HG03095 (cell line): ENCODE data around the gene KIF13A.
"Not testable (repeated sequence)": the region's sequence is repeated elsewhere in the genome, so short reads cannot be mapped to it uniquely, and the experiment has no call there.

Experiments used
- ATAC-seq: cut with Tn5 transposase; IDR thresholded peaks from one replicate; pipeline ENCODE4 v1.9.1; 2021; ENCODE audit warnings: moderate library complexity; ENCODE audit not compliant: unreplicated experiment

Gene KIF13A

GRCh38 chr6:17935188-17936149 lies 52.0 kb downstream of the KIF13A start:
- no peak for ATAC-seq

- no peak for ATAC-seq
Measured at GRCh38 chr6:17933716-17934115, 53.7 kb downstream of the KIF13A start.

GRCh38 chr6:17932330-17932852 lies 55.0 kb downstream of the KIF13A start:
- ATAC-seq, result no peak

- no peak for ATAC-seq
Measured at GRCh38 chr6:17931227-17931626, 56.2 kb downstream of the KIF13A start.

GRCh38 chr6:17930321-17930993 lies 57.0 kb downstream of the KIF13A start:
- ATAC-seq, result no peak

GRCh38 chr6:17928514-17929430 lies 58.7 kb downstream of the KIF13A start:
- no peak for ATAC-seq

GRCh38 chr6:17927705-17928104 lies 59.7 kb downstream of the KIF13A start:
- ATAC-seq, result no peak

- no peak for ATAC-seq
Measured at GRCh38 chr6:17923401-17923863, 64.0 kb downstream of the KIF13A start.

- no peak for ATAC-seq
Measured at GRCh38 chr6:17921454-17921853, 66.0 kb downstream of the KIF13A start.

GRCh38 chr6:17919496-17919895 lies 67.9 kb downstream of the KIF13A start:
- no peak for ATAC-seq

- no peak for ATAC-seq
Measured at GRCh38 chr6:17917837-17918763, 69.3 kb downstream of the KIF13A start.

GRCh38 chr6:17914651-17915050 lies 72.8 kb downstream of the KIF13A start:
- no peak for ATAC-seq

- no peak for ATAC-seq
Measured at GRCh38 chr6:17912521-17912920, 74.9 kb downstream of the KIF13A start.

- not testable (repeated sequence) for ATAC-seq
Measured at GRCh38 chr6:17911656-17912055, 75.8 kb downstream of the KIF13A start.

GRCh38 chr6:17910189-17910588 lies 77.2 kb downstream of the KIF13A start:
- no peak for ATAC-seq

GRCh38 chr6:17908831-17909230 lies 78.6 kb downstream of the KIF13A start:
- ATAC-seq, result no peak

- no peak for ATAC-seq
Measured at GRCh38 chr6:17907406-17908229, 79.8 kb downstream of the KIF13A start.
